H9 (cell line): ENCODE results near the gene DDI2. TPM values are rescaled to one million over a fixed set of nuclear protein-coding genes. Genes with fewer than 3 reads are reported as not detected.

Experiments used
- DNase-seq: peaks from one replicate; pipeline ENCODE4 v3.0.0-alpha.2; 2017
- H2AFZ ChIP-seq: one replicate; pipeline ENCODE4 v1.6.1; 2013; ENCODE audit warnings: mild to moderate bottlenecking, low read length, control low read depth, moderate library complexity
- H2AK5ac ChIP-seq: 2 replicates; pipeline ENCODE4 v1.6.1; 2013; ENCODE audit warnings: low read length, control low read depth, mixed read lengths; ENCODE audit not compliant: insufficient read length
- H2BK120ac ChIP-seq: one replicate; pipeline ENCODE4 v1.6.1; 2013; ENCODE audit warnings: low read depth, mild to moderate bottlenecking, low read length, control low read depth, inconsistent platforms; ENCODE audit not compliant: poor library complexity, severe bottlenecking
- H2BK12ac ChIP-seq: 2 replicates; pipeline ENCODE4 v1.6.1; 2013; ENCODE audit warnings: low read length, control low read depth, mixed read lengths, low read depth; ENCODE audit not compliant: insufficient read length
- H2BK15ac ChIP-seq: 2 replicates; pipeline ENCODE4 v1.6.1; 2013; ENCODE audit warnings: low read depth, low read length, control low read depth
- H2BK20ac ChIP-seq: one replicate; pipeline ENCODE4 v1.6.1; 2013; ENCODE audit warnings: low read depth, mild to moderate bottlenecking, low read length, control low read depth, inconsistent platforms; ENCODE audit not compliant: poor library complexity, severe bottlenecking
- H2BK5ac ChIP-seq: 2 replicates; pipeline ENCODE4 v1.6.1; 2013; ENCODE audit warnings: low read length, control low read depth, mixed read lengths; ENCODE audit not compliant: insufficient read length
- H3K14ac ChIP-seq: 2 replicates; pipeline ENCODE4 v1.6.1; 2013; ENCODE audit warnings: low read length, control low read depth; ENCODE audit not compliant: insufficient read depth
- H3K18ac ChIP-seq: 2 replicates; pipeline ENCODE4 v1.6.1; 2013; ENCODE audit warnings: low read depth, mild to moderate bottlenecking, mixed read lengths, low read length, control low read depth; ENCODE audit not compliant: insufficient read length
- H3K23ac ChIP-seq: 2 replicates; pipeline ENCODE4 v1.6.1; 2013; ENCODE audit warnings: low read length, control low read depth, mixed read lengths, low read depth; ENCODE audit not compliant: insufficient read length
- H3K23me2 ChIP-seq: 2 replicates; pipeline ENCODE4 v1.6.1; 2013; ENCODE audit warnings: low read depth, mild to moderate bottlenecking, mixed read lengths, low read length, control low read depth; ENCODE audit not compliant: insufficient read length, poor library complexity, severe bottlenecking
- H3K27ac ChIP-seq: 2 replicates; pipeline ENCODE4 v1.5.1; 2013; ENCODE audit warnings: low read length, control low read depth, mixed read lengths, low read depth; ENCODE audit not compliant: insufficient read length
- H3K27me3 ChIP-seq: 2 replicates; pipeline ENCODE4 v1.6.1; 2013; ENCODE audit warnings: low read length, control low read depth, inconsistent platforms; ENCODE audit not compliant: insufficient read depth
- H3K4ac ChIP-seq: 2 replicates; pipeline ENCODE4 v1.6.1; 2013; ENCODE audit warnings: low read depth, mild to moderate bottlenecking, control low read depth, inconsistent platforms, low read length, moderate library complexity
- H3K4me1 ChIP-seq: 2 replicates; pipeline ENCODE4 v1.6.1; 2013; ENCODE audit warnings: low read length, control low read depth, inconsistent platforms; ENCODE audit not compliant: insufficient read depth
- H3K4me2 ChIP-seq: 2 replicates; pipeline ENCODE4 v1.6.1; 2013; ENCODE audit warnings: low read length, control low read depth, mixed read lengths; ENCODE audit not compliant: insufficient read length, insufficient read depth
- H3K56ac ChIP-seq: 2 replicates; pipeline ENCODE4 v1.6.1; 2013; ENCODE audit warnings: low read depth, mild to moderate bottlenecking, mixed read lengths, low read length, control low read depth; ENCODE audit not compliant: insufficient read length
- H3K79me1 ChIP-seq: 2 replicates; pipeline ENCODE4 v1.6.1; 2013; ENCODE audit warnings: low read depth, mild to moderate bottlenecking, moderate library complexity, low read length, control low read depth, inconsistent platforms; ENCODE audit not compliant: insufficient read depth, poor library complexity, severe bottlenecking
- H3K79me2 ChIP-seq: 2 replicates; pipeline ENCODE4 v1.6.1; 2013; ENCODE audit warnings: low read length, control low read depth, inconsistent platforms; ENCODE audit not compliant: insufficient read depth
- H3K9ac ChIP-seq: 2 replicates; pipeline ENCODE4 v1.6.1; 2013; ENCODE audit warnings: low read length, control low read depth, mixed read lengths; ENCODE audit not compliant: insufficient read length; ENCODE audit errors: extremely low read depth
- H3K9me3 ChIP-seq: one replicate; pipeline ENCODE4 v1.6.1; 2013; ENCODE audit warnings: low read depth, low read length, inconsistent platforms; ENCODE audit not compliant: control insufficient read depth
- H3T11ph ChIP-seq: one replicate; pipeline ENCODE4 v1.6.1; 2013; ENCODE audit warnings: mild to moderate bottlenecking, low read length, control low read depth, inconsistent platforms
- H4K20me1 ChIP-seq: one replicate; pipeline ENCODE4 v1.6.1; 2013; ENCODE audit not compliant: control insufficient read depth, insufficient read length, insufficient read depth
- H4K5ac ChIP-seq: 2 replicates; pipeline ENCODE4 v1.6.1; 2013; ENCODE audit warnings: low read depth, mild to moderate bottlenecking, mixed read lengths, low read length, control low read depth; ENCODE audit not compliant: insufficient read length
- H4K8ac ChIP-seq: replicated peaks from 2 replicates; pipeline ENCODE4 v1.6.1; 2013; ENCODE audit warnings: low read length, control low read depth, mixed read lengths, low read depth; ENCODE audit not compliant: insufficient read length
- H4K91ac ChIP-seq: 2 replicates; pipeline ENCODE4 v1.6.1; 2013; ENCODE audit warnings: low read depth, mild to moderate bottlenecking, moderate library complexity, mixed read lengths, low read length, control low read depth; ENCODE audit not compliant: insufficient read length
- H3K27ac Mint-ChIP-seq, 3 experiments: 2 replicates in 2 of 3; 3 replicates in 1 of 3; pipeline ENCODE4 v1.8.0; 2020 to 2021; ENCODE audit warnings: mixed read lengths in 3 of 3, mild to moderate bottlenecking in 1 of 3, moderate library complexity in 1 of 3
- H3K27me3 Mint-ChIP-seq: 2 replicates; pipeline ENCODE4 v1.8.0; 2021; ENCODE audit warnings: low read depth, mild to moderate bottlenecking, moderate library complexity, mixed read lengths
- H3K36me3 Mint-ChIP-seq, 3 experiments: 2 replicates in 2 of 3; 3 replicates in 1 of 3; pipeline ENCODE4 v1.8.0; 2020 to 2021; ENCODE audit warnings: low read depth in 3 of 3, mixed read lengths in 3 of 3; ENCODE audit not compliant: insufficient read depth in 1 of 3
- H3K4me1 Mint-ChIP-seq, 2 experiments: 2 replicates each; pipeline ENCODE4 v1.8.0; 2020; ENCODE audit warnings: mixed read lengths in 2 of 2
- H3K4me3 Mint-ChIP-seq, 2 experiments: 2 replicates in 1 of 2; 3 replicates in 1 of 2; pipeline ENCODE4 v1.8.0; 2020 to 2021; ENCODE audit warnings: mild to moderate bottlenecking in 2 of 2, mixed read lengths in 2 of 2, moderate library complexity in 1 of 2
- H3K9me3 Mint-ChIP-seq, 2 experiments: 2 replicates in 1 of 2; 3 replicates in 1 of 2; pipeline ENCODE4 v1.8.0; 2020; ENCODE audit warnings: mild to moderate bottlenecking in 2 of 2, mixed read lengths in 2 of 2, moderate library complexity in 1 of 2
- CTCF ChIP-seq: fragments of 200-600 bp; sonication (generic); conservative IDR thresholded peaks from 3 replicates; pipeline ENCODE4 v1.8.0; 2021; ENCODE audit warnings: antibody characterized with exemption, mild to moderate bottlenecking
- WGBS: extraction: QIAGEN DNeasy Blood & Tissue Kit; methylation state at CpG from one replicate; pipeline ENCODE4 v1.1.7; 2013; ENCODE audit warnings: missing lambda C conversion rate, low lambda C conversion rate, mixed read lengths; ENCODE audit not compliant: insufficient read length; ENCODE audit errors: extremely low coverage; 5-methylcytosine and 5-hydroxymethylcytosine counted together
- total RNA-seq: library from RNA; stranded (reverse); gene quantifications from 2 replicates; pipeline ENCODE4 v1.2.1, GENCODE V29; 2021

Gene DDI2
- total RNA-seq, 1 experiment from 2014 or later: 45.0 TPM

GRCh38 chr1:15691434-15692032 is 74.3 kb downstream of the DDI2 start:
- Mint-ChIP-seq H3K4me3 (no peak overlapping the region), H3K27me3 (no peaks in the 10 kb centered on the region), H3K27ac (no peak overlapping the region; a peak in 2 of 7 replicates), H3K36me3 (peaks cover 0 to 9% (median 6%) of the 10 kb centered on the region in 3 experiments; a peak in 5 of 7 replicates), H3K4me1 (no peaks in the 10 kb centered on the region), H3K9me3 (no peaks in the 10 kb centered on the region)
- Histone ChIP-seq H4K20me1 (no peaks in the 10 kb centered on the region), H3K18ac (no peak overlapping the region), H3K14ac (no peak overlapping the region), H4K8ac (no peak overlapping the region), H3K9me3 (no peaks in the 10 kb centered on the region), H4K5ac (no peak overlapping the region), H4K91ac (no peak overlapping the region), H3K27ac (no peak overlapping the region), H2BK5ac (no peak overlapping the region), H3K56ac (no peak overlapping the region), H3K27me3 (no peaks in the 10 kb centered on the region), H3K4me1 (no peaks in the 10 kb centered on the region), H3K4ac (no peak overlapping the region), H3T11ph (no peak overlapping the region), H3K23ac (no peak overlapping the region), H3K23me2 (no peaks in the 10 kb centered on the region), H2BK120ac (no peak overlapping the region), H2BK20ac (no peak overlapping the region), H3K4me2 (no peak overlapping the region), H2AFZ (no peak overlapping the region), H3K79me2 (no peaks in the 10 kb centered on the region; the same call in 1 of the 2 replicates), H2BK12ac (no peak overlapping the region), H2AK5ac (no peak overlapping the region), H3K9ac (no peak overlapping the region), H3K79me1 (peaks cover 2% of the 10 kb centered on the region), H2BK15ac (no peak overlapping the region)
- TF ChIP-seq CTCF: no peak
- no peak for DNase-seq
- no CpG with 5 or more reads among the region's 11 CpGs for WGBS
